H1 (cell line): ENCODE results near the gene IRAG1. TPM values are rescaled to one million over a fixed set of nuclear protein-coding genes. Genes with fewer than 3 reads are reported as not detected.

Experiments
- ASH2L ChIP-seq: fragments of 200-600, 300-600 bp; sonication (generic); IDR thresholded peaks from one replicate; pipeline ENCODE4 v1.7.1; 2017; ENCODE audit warnings: low read length
- EP300 ChIP-seq, 2 experiments: IDR thresholded peaks; 1 replicate in 1 of 2; 2 replicates in 1 of 2; pipeline ENCODE4 v1.6.1; 2011 to 2012; ENCODE audit warnings: low read depth in 2 of 2, low read length in 2 of 2, mild to moderate bottlenecking in 2 of 2, borderline replicate concordance in 1 of 2, inconsistent platforms in 1 of 2, moderate library complexity in 1 of 2
- NANOG ChIP-seq: IDR thresholded peaks from 2 replicates; pipeline ENCODE4 v1.6.1; 2011; ENCODE audit warnings: low read length, low read depth, mild to moderate bottlenecking, inconsistent platforms; ENCODE audit not compliant: insufficient read depth, poor library complexity, severe bottlenecking
- NRF1 ChIP-seq: IDR thresholded peaks from 2 replicates; pipeline ENCODE4 v1.6.1; 2011; ENCODE audit warnings: mild to moderate bottlenecking, low read depth, low read length, improper control_type of control experiment
- polyA plus RNA-seq, 7 experiments: library from polyadenylated mRNA; depleted of rRNA in 3 of 7; stranded (reverse) in 5 of 7; unstranded in 2 of 7; fragments of >200 nt in 5 of 7; fragments of 200-250 nt in 2 of 7; gene quantifications; 1 replicate in 5 of 7; 2 replicates in 1 of 7; 4 replicates in 1 of 7; pipeline versions ENCODE4 v1.2.1 to v1.2.3, GENCODE V29; 2011 to 2013; ENCODE audit warnings: missing spikeins in 2 of 7, mixed read lengths in 2 of 7
- total RNA-seq: library from RNA; stranded (reverse); fragmentation: NEBNext Ultra II Directional; extraction: Animal tissue kit (Norgen Biotek cat#: 25700); gene quantifications from 2 replicates; pipeline ENCODE4 v1.2.1, GENCODE V29; 2021

The IRAG1 gene
- total and polyA plus RNA-seq, 2 of the 8 experiments (the other 6 are each of a cell fraction or from before 2014, with no cell fraction given), result 1.8 to 2.7 TPM

- TF ChIP-seq NANOG (no peak), NRF1 (no peak), EP300 (IDR thresholded peaks at IDR 0.05; ENCODE audit: borderline replicate concordance in 1 of 2, low read depth in 2 of 2, low read length in 2 of 2) (no peak; a peak in 1 of 3 replicates), ASH2L (no peak)
- TF ChIP-seq, all 59 proteins: peak for 7
Observed at GRCh38 chr11:10735481-10736475, 42.2 kb upstream of the IRAG1 start (continued).
